ENCODE measurements around the gene ACVR1.

ACVR1 gene

GRCh38 chr2:157806426-157807077 is 69.6 kb downstream of the ACVR1 start:
- in situ Hi-C loops (cut with HindIII; ENCODE audit: low pct_ligation_motif_present, low sequenced_read_pairs), result no loop called here
- no peaks in the 10 kb centered on the region for H3K27me3 ChIP-seq (replicated peaks)
- no peak for DNase-seq
- H3K4me3 ChIP-seq (ENCODE audit: low read depth, low read length), result no peak overlapping the region
- no peak overlapping the region for H3K27ac ChIP-seq
- no peaks in the 10 kb centered on the region for H3K36me3 ChIP-seq (replicated peaks)
- TF ChIP-seq CTCF (IDR thresholded peaks at IDR 0.05; ENCODE audit: low read depth, low read length, missing control alignments), result no peak

GRCh38 chr2:157805519-157805918 is 70.6 kb downstream of the ACVR1 start:
- in situ Hi-C loops (cut with HindIII; ENCODE audit: low pct_ligation_motif_present, low sequenced_read_pairs), result no loop called here
- H3K27ac ChIP-seq, result no peak overlapping the region
- no peaks in the 10 kb centered on the region for H3K27me3 ChIP-seq (replicated peaks)
- H3K36me3 ChIP-seq (replicated peaks), result no peaks in the 10 kb centered on the region
- no peak for TF ChIP-seq CTCF (IDR thresholded peaks at IDR 0.05; ENCODE audit: low read depth, low read length, missing control alignments)
- H3K4me3 ChIP-seq (ENCODE audit: low read depth, low read length), result no peak overlapping the region
- no peak for DNase-seq

- in situ Hi-C loops (cut with HindIII; ENCODE audit: low pct_ligation_motif_present, low sequenced_read_pairs), result no loop called here
- H3K27me3 ChIP-seq (replicated peaks), result no peaks in the 10 kb centered on the region
- no peak overlapping the region for H3K27ac ChIP-seq
- no peak for DNase-seq
- TF ChIP-seq CTCF (IDR thresholded peaks at IDR 0.05; ENCODE audit: low read depth, low read length, missing control alignments), result no peak
- no peaks in the 10 kb centered on the region for H3K36me3 ChIP-seq (replicated peaks)
- no peak overlapping the region for H3K4me3 ChIP-seq (ENCODE audit: low read depth, low read length)
Observed at GRCh38 chr2:157804355-157804754, 71.8 kb downstream of the ACVR1 start.

- H3K27ac ChIP-seq, result no peak overlapping the region
- DNase-seq, result no peak
- no peak for TF ChIP-seq CTCF (IDR thresholded peaks at IDR 0.05; ENCODE audit: low read depth, low read length, missing control alignments)
- no peak overlapping the region for H3K4me3 ChIP-seq (ENCODE audit: low read depth, low read length)
- no peaks in the 10 kb centered on the region for H3K36me3 ChIP-seq (replicated peaks)
- H3K27me3 ChIP-seq (replicated peaks), result no peaks in the 10 kb centered on the region
- in situ Hi-C loops (cut with HindIII; ENCODE audit: low pct_ligation_motif_present, low sequenced_read_pairs), result no loop called here
Observed at GRCh38 chr2:157803952-157804351, 72.2 kb downstream of the ACVR1 start.

- TF ChIP-seq CTCF (IDR thresholded peaks at IDR 0.05; ENCODE audit: low read depth, low read length, missing control alignments), result no peak
- DNase-seq, result no peak
- Histone ChIP-seq H3K27me3 (replicated peaks) (no peaks in the 10 kb centered on the region), H3K36me3 (replicated peaks) (no peaks in the 10 kb centered on the region), H3K4me3 (ENCODE audit: low read depth, low read length) (no peak overlapping the region), H3K27ac (no peak overlapping the region)
- in situ Hi-C loops (cut with HindIII; ENCODE audit: low pct_ligation_motif_present, low sequenced_read_pairs), result no loop called here
Observed at GRCh38 chr2:157803476-157803875, 72.7 kb downstream of the ACVR1 start.
